ENCODE measurements around the gene ACKR2. TPM values are rescaled to one million over a fixed set of nuclear protein-coding genes. Genes with fewer than 3 reads are reported as not detected.

Gene ACKR2
- total RNA-seq, 1 experiment from 2014 or later: 0.28 TPM

- H3K27ac Mint-ChIP-seq: no peak overlapping the region
- no peak overlapping the region for H3K4me3 Mint-ChIP-seq
- ATAC-seq (no peak), DNase-seq (ENCODE audit: low spot score) (no peak)
- H3K9me3 Mint-ChIP-seq: peaks cover 17% of the 10 kb centered on the region
- ChIA-PET POLR2A (no interaction called here), CTCF (interaction anchor here (0.8 to 3.3 kb wide), 4 partner anchors 13 to 102 kb away, joined by 3 to 17 read pairs (median 4); no protein-coding TSS in a partner anchor)
- TF ChIP-seq ZNF396 (CRISPR knock-in tag; IDR thresholded peaks at IDR 0.05; ENCODE audit: borderline replicate concordance): no peak
- TF ChIP-seq ZBTB21 (CRISPR knock-in tag; IDR thresholded peaks at IDR 0.05; ENCODE audit: borderline replicate concordance): no peak
- TF ChIP-seq ATF2 (CRISPR knock-in tag; IDR thresholded peaks at IDR 0.05; ENCODE audit: borderline replicate concordance, low read depth): no peak
- no peak for TF ChIP-seq EMX1 (CRISPR knock-in tag; IDR thresholded peaks at IDR 0.05)
- TF ChIP-seq, protein P1, sequence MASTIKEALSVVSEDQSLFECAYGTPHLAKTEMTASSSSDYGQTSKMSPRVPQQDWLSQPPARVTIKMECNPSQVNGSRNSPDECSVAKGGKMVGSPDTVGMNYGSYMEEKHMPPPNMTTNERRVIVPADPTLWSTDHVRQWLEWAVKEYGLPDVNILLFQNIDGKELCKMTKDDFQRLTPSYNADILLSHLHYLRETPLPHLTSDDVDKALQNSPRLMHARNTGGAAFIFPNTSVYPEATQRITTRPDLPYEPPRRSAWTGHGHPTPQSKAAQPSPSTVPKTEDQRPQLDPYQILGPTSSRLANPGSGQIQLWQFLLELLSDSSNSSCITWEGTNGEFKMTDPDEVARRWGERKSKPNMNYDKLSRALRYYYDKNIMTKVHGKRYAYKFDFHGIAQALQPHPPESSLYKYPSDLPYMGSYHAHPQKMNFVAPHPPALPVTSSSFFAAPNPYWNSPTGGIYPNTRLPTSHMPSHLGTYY (CRISPR knock-in tag; IDR thresholded peaks at IDR 0.05): no peak
- TF ChIP-seq ELF4 (CRISPR knock-in tag; IDR thresholded peaks at IDR 0.05; ENCODE audit: low read depth): no peak
- TF ChIP-seq ZNF416 (CRISPR knock-in tag; IDR thresholded peaks at IDR 0.05): no peak
- TF ChIP-seq ZNF263 (CRISPR knock-in tag; IDR thresholded peaks at IDR 0.05; ENCODE audit: low read depth): no peak
- TF ChIP-seq, protein P2, sequence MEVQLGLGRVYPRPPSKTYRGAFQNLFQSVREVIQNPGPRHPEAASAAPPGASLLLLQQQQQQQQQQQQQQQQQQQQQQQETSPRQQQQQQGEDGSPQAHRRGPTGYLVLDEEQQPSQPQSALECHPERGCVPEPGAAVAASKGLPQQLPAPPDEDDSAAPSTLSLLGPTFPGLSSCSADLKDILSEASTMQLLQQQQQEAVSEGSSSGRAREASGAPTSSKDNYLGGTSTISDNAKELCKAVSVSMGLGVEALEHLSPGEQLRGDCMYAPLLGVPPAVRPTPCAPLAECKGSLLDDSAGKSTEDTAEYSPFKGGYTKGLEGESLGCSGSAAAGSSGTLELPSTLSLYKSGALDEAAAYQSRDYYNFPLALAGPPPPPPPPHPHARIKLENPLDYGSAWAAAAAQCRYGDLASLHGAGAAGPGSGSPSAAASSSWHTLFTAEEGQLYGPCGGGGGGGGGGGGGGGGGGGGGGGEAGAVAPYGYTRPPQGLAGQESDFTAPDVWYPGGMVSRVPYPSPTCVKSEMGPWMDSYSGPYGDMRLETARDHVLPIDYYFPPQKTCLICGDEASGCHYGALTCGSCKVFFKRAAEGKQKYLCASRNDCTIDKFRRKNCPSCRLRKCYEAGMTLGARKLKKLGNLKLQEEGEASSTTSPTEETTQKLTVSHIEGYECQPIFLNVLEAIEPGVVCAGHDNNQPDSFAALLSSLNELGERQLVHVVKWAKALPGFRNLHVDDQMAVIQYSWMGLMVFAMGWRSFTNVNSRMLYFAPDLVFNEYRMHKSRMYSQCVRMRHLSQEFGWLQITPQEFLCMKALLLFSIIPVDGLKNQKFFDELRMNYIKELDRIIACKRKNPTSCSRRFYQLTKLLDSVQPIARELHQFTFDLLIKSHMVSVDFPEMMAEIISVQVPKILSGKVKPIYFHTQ (CRISPR knock-in tag; IDR thresholded peaks at IDR 0.05): no peak
- TF ChIP-seq TEAD1 (CRISPR knock-in tag; IDR thresholded peaks at IDR 0.05): no peak
- TF ChIP-seq USF2 (CRISPR knock-in tag; IDR thresholded peaks at IDR 0.05): no peak
- no peak for TF ChIP-seq SMAD4 (CRISPR knock-in tag; IDR thresholded peaks at IDR 0.05)
- TF ChIP-seq, protein P3, sequence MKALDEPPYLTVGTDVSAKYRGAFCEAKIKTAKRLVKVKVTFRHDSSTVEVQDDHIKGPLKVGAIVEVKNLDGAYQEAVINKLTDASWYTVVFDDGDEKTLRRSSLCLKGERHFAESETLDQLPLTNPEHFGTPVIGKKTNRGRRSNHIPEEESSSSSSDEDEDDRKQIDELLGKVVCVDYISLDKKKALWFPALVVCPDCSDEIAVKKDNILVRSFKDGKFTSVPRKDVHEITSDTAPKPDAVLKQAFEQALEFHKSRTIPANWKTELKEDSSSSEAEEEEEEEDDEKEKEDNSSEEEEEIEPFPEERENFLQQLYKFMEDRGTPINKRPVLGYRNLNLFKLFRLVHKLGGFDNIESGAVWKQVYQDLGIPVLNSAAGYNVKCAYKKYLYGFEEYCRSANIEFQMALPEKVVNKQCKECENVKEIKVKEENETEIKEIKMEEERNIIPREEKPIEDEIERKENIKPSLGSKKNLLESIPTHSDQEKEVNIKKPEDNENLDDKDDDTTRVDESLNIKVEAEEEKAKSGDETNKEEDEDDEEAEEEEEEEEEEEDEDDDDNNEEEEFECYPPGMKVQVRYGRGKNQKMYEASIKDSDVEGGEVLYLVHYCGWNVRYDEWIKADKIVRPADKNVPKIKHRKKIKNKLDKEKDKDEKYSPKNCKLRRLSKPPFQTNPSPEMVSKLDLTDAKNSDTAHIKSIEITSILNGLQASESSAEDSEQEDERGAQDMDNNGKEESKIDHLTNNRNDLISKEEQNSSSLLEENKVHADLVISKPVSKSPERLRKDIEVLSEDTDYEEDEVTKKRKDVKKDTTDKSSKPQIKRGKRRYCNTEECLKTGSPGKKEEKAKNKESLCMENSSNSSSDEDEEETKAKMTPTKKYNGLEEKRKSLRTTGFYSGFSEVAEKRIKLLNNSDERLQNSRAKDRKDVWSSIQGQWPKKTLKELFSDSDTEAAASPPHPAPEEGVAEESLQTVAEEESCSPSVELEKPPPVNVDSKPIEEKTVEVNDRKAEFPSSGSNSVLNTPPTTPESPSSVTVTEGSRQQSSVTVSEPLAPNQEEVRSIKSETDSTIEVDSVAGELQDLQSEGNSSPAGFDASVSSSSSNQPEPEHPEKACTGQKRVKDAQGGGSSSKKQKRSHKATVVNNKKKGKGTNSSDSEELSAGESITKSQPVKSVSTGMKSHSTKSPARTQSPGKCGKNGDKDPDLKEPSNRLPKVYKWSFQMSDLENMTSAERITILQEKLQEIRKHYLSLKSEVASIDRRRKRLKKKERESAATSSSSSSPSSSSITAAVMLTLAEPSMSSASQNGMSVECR (CRISPR knock-in tag; IDR thresholded peaks at IDR 0.05; ENCODE audit: borderline replicate concordance): no peak
- TF ChIP-seq, protein P4, sequence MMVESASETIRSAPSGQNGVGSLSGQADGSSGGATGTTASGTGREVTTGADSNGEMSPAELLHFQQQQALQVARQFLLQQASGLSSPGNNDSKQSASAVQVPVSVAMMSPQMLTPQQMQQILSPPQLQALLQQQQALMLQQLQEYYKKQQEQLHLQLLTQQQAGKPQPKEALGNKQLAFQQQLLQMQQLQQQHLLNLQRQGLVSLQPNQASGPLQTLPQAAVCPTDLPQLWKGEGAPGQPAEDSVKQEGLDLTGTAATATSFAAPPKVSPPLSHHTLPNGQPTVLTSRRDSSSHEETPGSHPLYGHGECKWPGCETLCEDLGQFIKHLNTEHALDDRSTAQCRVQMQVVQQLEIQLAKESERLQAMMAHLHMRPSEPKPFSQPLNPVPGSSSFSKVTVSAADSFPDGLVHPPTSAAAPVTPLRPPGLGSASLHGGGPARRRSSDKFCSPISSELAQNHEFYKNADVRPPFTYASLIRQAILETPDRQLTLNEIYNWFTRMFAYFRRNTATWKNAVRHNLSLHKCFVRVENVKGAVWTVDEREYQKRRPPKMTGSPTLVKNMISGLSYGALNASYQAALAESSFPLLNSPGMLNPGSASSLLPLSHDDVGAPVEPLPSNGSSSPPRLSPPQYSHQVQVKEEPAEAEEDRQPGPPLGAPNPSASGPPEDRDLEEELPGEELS (CRISPR knock-in tag; IDR thresholded peaks at IDR 0.05): no peak
- no peak for TF ChIP-seq CTCF (IDR thresholded peaks at IDR 0.05)
- TF ChIP-seq SP1 (CRISPR knock-in tag; conservative IDR thresholded peaks at IDR 0.05): no peak
- no peak for TF ChIP-seq RELA (CRISPR knock-in tag; IDR thresholded peaks at IDR 0.05; ENCODE audit: borderline replicate concordance)
- TF ChIP-seq ZNF425 (CRISPR knock-in tag; conservative IDR thresholded peaks at IDR 0.05): no peak
- no peak for TF ChIP-seq ZBTB43 (CRISPR knock-in tag; IDR thresholded peaks at IDR 0.05)
- peaks cover 34% of the 10 kb centered on the region for H3K4me1 Mint-ChIP-seq
- peaks cover 4% of the 10 kb centered on the region for H3K36me3 Mint-ChIP-seq
- H3K27me3 Mint-ChIP-seq (ENCODE audit: low read depth): no peaks in the 10 kb centered on the region; the same call in 1 of the 2 replicates
These were observed 46.2 kb upstream of the ACKR2 start for GRCh38 chr3:42763021-42763420.
